ENCODE measurements around the gene PAMR1.

GRCh38 chr11:35487532-35488078 is 37.8 kb downstream of the PAMR1 start:
- peak; percentile 74 for TF ChIP-seq CTCF (conservative IDR thresholded peaks at IDR 0.05)
- TF ChIP-seq EZH2 (IDR thresholded peaks at IDR 0.05; ENCODE audit: low read depth): no peak
